GM23248 (cell line): ENCODE results near the gene USP37.

Experiments used
- EZH2 ChIP-seq: fragments of 200-600 bp; sonication (generic); IDR thresholded peaks from 2 replicates; pipeline ENCODE4 v1.6.1; 2018; ENCODE audit warnings: antibody characterized with exemption, mild to moderate bottlenecking; ENCODE audit not compliant: insufficient read depth, poor library complexity, severe bottlenecking
- EZH2phosphoT487 ChIP-seq: fragments of 200-600 bp; sonication (generic); IDR thresholded peaks from 2 replicates; pipeline ENCODE4 v1.6.1; 2018; ENCODE audit warnings: antibody characterized with exemption, moderate library complexity, mild to moderate bottlenecking, low read depth; ENCODE audit not compliant: insufficient read depth

DNA sequence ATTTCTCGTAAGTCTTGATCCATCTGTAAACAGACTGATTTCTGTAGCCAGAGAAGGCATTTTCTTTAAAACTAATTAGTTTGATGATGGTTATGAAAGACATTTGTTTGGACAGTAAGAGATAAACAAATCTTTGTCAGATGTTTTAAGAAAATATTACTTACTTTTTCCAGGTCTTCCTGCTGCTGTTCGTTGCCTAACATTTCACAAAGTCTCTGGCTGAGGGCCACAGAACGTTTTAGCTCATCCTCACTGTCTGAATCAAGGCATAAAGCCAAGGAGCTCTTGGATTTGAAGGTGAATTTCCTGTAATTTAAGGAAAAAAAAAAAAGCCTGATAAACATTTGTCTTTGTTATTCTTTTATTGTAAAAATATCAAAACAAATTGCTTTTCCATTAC, 91.5 kb downstream of the USP37 start:
- TF ChIP-seq EZH2phosphoT487 (no peak), EZH2 (no peak)
